Inflammatory macrophage treated with lipopolysaccharide for 1 hour (primary cell): ENCODE measurements around the gene SPINDOC.
"Not testable (repeated sequence)": the region's sequence is repeated elsewhere in the genome, so short reads cannot be mapped to it uniquely, and the experiment has no call there.

Experiments used
- DNase-seq, 2 donors: peaks; one replicate each; pipeline ENCODE4 v3.0.0-alpha.2; 2020 to 2022

SPINDOC gene

DNA sequence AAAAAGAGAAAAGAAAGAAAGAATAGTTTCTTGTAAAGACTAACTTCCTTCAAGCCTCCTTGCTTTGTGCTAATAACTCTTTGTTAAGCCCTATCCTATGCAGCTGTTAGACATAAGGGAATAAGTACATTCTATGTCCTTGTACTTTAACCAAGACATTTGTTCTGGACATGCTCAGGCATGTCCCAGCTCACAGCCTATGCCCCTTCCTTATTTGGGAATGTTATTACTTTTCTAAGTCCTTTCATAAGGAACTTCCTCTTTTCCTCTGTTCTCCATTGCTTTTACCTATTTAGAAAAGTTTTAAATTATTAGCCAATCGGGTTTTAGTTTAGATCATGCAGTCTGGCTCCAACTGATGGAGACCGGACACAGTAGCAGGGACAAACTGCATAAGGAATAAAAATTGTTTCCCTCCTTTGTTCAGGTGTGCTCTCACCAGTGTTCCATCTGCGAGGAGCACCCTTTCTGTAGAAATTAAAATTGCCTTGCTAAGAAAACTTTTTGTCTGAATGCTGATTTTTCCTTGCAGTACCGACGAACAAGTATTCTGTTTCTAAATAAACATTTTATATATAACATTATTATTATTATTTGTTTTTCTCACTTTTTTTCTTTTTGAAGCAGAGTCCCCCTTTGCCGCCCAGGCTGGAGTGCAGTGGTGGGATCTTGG, 21.6 kb upstream of the SPINDOC start:
- no peak for DNase-seq

DNA sequence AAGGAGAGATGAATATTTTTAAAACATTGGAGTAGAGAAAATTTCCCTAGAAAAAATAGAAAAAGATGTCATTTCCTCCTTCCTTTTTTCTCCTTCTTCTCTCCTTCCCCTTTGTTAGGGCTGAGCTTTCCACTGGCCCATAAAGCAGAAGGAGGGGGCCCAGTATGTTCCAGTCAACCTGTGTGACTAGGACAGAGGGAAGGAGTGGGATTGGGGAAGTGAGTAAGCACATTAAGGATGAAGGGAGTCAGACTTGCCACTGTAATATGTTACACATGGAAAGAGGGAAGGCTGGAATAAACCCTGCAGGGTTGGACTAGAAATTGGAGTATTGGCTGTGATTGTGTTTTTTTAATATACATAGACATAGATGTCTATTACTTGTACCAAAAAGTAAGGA, 20.1 kb upstream of the SPINDOC start:
- DNase-seq = peak; percentile 35 to 68

DNA sequence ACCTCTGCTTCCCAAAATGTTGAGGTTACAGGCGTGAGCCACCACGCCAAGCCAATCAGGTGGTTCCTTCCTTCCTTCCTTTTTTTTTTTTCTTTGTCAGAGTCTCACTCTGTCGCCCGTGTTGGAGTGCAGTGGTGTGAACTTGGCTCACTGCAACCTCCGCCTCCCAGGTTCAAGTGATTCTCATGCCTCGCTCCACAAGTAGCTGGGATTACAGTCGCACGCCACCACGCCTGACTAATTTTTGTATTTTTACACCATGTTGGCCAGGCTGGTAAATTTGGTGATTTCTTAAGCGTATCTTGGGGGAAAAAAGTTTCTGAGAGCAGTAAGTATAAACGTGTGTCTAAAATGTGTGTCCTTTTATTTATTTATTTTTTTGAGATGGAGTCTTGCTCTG, 18.2 kb upstream of the SPINDOC start:
- DNase-seq = no peak

DNA sequence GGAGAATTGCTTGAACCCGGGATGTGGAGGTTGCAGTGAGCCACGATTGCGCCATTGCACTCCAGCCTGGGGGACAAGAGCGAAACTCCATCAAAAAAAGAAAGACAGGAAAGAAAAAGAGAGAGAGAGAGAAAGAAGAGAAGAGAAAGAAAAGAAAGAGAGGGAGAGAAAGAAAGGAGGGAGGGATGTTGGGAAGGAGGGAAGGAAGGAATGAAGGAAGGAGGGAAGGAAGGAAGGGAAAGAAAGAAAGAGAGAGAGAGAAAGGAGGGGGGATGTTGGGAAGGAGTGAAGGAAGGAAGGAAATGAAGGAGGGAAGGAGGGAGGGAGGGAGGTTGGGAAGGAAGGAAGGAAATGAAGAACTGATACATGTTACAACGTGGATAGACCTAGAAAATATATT, 12.3 kb upstream of the SPINDOC start:
- no peak for DNase-seq

DNA sequence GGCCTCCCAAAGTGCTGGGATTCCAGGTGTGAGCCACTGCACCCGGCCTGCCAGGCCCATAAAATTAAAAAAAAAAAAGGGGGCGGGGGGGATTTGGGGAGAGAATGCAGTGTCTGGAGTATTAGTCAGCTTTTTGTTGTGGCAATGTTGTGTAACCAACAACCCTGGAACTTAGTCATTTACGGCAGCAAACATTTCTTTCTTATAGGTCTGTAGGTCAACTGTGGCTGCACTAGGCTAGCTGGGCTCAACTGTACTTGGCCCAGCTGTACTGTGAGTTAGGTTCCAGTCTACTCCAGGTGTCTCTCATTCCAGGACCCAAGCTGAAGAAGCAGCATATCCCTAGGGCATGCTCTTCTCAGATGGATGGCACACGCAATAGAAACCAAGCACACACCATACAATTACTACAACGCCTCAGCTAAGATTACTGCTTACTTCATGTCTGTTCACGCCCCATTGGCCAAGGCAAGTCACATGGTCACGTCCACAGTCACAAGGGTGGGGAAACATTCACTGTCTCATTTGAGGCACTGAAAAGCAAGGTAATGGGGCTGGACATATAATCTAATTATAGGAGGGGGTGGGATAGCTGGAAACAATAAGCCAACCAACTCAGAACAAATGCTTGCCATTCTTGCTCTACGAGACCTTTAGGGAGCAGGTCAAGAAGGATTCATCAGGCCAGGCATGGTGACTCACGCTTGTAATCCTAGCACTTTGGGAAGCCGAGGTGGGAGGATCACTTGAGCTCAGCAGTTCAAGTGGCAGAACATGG, 10.4 kb upstream of the SPINDOC start:
- no peak for DNase-seq

DNA sequence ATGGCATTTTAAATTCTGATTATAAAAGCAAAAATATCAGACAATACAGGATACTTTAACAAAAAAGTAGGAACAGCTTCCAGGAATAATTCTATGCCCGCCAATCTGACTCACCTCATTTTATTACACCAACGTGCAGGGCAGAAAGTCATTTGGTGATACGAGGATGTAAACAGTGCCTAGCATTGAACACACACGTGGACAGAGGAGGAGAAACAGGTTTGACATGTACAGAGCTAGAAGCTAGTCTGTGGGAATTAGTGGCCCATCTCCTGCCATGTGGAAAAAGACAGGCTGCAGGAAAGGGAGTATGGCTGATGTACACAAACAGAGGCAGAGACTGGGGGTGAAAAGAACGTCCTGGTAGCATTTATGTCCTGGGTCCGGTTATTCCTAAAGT, 9.0 kb upstream of the SPINDOC start:
- no peak for DNase-seq

DNA sequence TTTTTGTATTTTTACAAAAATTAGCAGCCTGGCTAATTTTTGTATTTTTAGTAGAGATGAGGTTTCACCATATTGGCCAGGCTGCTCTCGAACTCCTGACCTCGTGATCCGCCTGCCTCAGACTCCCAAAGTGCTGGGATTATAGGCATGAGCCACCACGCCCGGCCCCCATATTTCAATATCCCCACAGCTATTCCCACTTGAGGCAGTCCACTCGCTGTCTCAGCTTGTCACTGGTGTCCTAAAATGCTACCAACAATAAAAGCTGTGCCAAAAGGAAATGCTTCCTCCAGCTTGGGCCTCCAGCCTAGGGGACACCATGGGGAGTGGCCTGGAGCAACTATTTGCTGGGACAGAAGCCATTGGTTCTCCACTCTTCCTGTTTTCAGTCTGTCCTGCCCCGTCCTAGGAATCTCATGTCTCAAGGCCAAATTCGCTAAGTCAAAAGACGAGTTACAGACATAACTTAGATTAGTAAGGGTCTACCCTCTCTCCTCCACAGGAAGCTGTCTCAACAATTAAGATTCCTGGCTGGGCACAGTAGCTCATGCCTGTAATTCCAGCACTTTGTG, 7.3 kb upstream of the SPINDOC start:
- no peak for DNase-seq

DNA sequence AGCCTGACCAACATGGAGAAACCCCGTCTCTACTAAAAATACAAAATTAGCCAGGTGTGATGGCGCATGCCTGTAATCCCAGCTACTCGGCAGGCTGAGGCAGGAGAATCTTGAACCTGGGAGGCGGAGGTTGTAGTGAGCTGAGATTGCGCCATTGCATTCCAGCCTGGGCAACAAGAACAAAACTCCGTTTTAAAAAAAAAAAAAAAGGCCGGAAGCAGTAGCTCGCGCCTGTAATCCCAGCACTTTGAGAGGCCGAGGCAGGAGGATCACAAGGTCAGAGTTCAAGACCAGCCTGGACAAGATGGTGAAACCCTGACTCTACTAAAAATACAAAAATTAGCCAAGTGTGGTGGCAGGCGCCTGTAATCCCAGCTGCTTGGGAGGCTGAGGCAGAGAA, 2.9 kb upstream of the SPINDOC start:
- DNase-seq = not testable (repeated sequence)

DNA sequence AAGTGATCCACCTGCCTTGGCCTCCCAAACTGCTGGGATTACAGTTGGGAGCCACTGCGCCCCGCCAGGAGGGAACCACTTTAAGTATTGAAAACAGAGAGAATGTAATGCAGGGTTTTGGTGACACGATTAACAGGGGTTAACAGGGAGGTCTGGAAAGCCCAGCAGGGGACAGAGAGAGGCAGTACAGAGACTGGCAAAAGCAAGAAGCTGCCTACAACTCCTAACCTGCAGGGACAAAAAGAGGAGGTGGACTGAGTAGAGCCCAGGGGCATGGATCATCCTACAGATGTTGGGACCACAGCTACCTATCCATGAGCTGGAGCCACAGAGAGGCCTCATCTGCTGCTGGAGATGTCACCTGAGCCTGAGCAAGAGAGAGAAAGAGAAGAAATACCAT, 1.7 kb upstream of the SPINDOC start:
- no peak for DNase-seq

DNA sequence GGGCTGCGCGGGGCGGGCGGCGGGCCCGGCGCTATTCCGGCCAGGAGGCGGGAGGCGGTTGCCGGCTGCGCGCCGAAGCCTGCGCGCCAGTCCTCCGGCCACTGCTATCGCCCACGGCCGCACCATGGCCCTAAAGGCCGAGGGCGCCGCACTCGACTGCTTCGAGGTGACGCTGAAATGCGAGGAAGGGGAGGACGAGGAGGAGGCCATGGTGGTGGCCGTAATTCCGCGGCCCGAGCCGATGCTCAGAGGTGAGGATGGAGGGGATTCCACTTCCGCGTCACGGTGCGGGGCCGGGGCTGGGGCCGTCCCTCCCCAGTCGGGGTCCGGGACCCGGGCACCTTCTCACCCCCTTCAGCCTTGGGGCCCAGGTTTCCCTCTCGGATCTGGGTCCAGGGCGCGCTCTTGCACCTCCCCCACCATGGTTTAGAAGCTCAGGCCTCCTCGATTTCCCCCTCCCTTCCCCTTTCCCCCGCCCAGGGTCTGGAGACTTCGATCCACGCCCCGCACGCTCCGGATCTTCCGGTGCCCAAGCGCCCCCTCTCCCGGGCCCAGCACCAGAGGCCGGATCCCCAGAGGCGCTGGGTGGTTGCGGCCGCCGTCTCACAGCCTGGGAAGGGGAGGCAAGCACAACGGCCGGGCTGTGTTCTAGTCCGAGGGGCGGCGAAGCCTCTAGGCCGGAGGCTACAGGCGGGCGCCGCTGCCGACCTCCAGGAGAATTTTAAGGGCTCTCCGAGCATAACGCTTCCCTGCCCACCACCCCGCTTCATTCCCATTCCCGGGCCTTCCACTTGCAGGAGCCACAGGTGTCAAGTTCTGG, 517 bp downstream of the SPINDOC start:
- peak in 1 of 2 donors; percentile 21 for DNase-seq

DNA sequence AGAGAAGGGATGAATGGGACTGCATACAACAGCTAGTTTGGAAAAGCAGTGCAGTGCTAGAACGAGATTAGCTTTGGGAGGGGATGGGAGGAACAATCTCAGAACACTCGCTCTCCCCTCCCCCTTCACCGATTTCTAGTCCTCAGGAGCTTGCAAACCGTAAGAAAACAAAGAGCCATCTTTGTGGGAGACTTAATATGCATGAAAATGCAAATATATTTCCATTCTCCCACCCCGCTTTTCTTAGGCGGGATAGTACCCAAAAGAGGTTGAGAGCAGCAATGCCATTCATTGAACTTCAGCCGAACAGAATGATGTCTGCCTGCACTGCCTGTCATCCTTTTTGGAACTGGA, 1.1 kb downstream of the SPINDOC start:
- no peak for DNase-seq

DNA sequence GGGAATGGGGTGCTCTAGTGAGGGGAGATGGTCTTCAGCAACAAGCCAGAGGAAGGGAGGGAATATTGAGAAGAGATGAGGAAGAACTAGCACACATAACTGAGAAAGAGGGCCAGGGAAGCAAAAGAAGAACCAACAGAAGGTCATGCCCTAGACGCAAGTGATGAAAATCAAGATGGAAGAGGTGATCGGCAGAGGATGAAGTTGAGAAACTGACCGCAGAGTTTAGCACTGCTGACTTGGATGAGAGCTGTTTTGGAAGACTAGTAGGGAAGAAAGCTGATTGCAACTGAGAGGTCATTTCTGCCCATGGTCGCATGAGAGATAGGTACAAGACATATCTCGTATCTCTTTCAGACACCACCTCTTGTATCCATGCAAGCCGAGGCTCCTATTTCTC, 2.9 kb downstream of the SPINDOC start:
- peak in 1 of 2 donors; percentile 48 for DNase-seq

DNA sequence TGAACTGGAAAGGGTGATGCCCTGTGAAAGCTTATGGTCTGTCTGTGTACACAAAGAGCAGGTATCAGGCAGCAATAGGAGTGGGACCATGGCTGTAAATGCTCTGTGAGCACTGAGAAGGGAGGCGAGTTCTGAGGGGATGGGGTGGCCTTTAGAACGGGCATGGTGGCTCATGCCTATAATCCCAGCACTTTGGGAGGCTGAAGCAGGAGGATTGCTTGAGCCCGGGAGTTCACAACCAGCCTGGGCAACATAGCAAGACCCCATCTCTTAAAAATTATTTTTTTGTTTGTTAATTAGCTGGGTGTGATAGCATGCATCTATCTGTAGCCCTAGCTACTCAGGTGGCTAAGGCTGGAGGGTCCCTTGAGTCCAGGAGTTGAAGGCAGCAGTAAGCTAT, 3.5 kb downstream of the SPINDOC start:
- DNase-seq = no peak

DNA sequence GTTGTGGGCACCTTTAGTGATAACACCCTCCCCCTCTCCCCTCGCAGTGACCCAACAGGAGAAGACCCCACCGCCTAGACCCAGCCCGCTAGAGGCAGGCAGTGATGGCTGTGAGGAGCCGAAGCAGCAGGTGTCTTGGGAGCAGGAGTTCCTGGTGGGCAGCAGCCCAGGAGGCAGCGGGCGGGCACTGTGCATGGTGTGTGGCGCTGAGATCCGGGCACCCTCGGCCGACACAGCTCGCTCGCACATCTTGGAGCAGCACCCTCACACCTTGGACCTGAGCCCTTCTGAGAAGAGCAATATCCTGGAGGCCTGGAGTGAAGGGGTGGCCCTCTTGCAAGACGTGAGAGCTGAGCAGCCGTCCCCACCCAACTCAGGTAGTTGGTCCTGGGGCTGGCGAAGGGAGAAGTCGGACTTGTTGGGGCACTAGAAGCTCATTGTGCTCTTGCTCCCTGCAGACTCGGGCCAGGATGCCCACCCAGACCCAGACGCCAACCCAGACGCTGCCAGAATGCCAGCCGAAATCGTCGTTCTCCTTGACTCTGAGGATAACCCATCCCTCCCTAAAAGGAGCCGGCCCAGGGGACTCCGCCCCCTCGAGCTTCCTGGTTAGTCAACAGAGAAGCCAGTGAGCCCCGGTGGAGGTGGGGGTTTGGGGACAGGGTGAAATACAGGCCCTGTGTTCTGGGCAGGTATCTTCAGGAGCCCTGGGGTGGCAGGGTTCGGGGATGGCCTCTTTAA, 4.7 kb downstream of the SPINDOC start:
- DNase-seq = no peak

DNA sequence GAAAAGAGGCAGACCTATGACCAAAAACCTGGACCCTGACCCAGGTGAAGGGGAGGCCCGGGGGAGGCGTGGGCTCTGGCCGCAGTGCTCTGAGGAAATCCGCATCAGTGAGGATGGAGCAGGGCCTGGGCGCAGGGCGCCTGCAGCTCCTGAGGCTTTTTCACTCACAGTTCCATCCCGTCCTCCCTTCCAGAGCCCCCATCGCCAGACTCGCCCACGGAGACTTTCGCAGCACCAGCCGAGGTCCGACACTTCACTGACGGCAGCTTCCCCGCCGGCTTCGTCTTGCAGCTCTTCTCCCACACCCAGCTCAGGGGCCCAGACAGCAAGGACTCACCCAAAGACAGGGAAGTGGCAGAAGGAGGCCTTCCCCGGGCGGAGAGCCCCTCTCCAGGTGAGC, 5.4 kb downstream of the SPINDOC start:
- DNase-seq = no peak

DNA sequence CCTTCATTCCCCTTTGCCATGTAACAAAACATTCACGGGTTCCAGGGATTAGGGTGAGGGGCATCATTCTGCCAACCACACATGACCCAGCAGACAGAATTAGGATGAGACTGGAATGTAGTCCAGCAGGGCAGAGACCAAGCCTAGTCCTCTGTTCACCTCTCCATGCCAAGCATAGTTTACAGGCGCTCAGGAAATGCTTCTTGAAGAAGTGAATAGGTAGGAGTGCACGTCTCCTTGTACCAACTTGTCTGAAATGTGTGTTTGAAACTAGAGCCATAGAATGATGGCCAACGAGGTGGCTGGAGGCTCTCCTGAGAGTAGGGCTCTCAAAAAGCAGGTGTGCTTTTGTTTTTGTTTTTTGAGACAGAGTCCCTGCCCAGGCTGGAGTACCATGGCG, 8.2 kb downstream of the SPINDOC start:
- no peak for DNase-seq

DNA sequence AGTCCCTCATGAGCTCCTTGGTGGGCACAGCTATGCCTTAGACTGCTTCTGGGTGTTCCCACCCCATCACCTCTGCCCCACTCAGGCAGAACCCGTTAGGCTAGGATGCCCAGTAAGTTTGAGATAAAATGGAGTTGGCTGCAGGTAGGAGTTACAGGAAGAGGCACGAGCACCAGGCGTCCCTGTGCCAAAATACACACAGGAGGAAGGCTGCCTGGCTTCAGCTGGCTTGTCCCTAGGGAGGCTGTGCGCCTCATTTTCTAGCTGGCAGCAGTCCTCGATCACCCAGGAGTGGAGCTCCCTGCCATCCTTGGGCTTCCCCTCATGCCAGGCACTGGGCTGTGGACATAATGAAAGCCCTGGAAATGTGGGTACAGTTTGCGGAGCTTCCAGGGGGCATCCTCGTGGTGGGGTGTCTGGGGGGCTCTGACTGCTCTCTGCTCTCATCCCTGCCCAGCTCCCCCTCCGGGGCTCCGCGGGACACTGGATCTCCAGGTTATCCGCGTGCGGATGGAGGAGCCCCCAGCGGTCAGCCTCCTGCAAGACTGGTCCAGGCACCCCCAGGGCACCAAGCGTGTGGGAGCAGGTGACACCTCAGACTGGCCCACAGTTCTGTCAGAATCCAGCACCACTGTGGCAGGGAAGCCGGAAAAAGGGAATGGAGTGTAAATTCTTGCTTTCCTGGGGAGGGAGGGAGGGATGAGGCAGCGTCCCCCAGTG, 13.4 kb downstream of the SPINDOC start:
- no peak for DNase-seq

DNA sequence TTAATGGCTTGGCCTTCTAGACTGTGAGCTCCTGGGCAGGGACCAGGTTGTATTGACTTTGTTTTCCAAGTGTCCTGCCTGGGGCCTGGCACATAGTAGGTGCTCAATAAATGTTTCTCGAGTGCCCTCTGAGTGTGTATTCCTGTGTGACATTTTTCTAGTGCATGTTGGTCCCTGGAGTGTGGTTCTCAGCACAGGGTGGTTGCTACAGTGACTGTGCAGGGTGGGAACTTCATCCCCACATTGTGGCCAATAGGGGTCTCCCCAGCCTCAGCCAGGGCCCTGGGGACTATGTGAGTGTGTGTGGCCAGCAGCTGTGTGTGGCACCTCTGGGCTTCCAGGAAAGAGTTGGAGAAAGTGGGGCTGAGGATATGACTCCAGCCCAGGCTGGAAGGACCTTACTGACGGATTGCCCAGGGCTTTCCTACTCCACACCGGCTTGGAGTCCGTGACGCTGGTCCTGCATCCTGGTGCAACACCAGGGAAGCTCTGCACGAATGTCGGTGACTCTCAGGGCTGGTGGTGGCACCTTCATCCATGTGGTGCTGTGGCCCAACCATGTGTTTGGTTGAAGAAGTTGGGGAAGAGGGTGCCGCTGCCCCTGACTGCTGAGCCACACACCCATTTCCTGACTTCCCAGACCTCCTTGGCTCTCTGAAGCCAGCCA, 16.7 kb downstream of the SPINDOC start:
- DNase-seq = no peak

DNA sequence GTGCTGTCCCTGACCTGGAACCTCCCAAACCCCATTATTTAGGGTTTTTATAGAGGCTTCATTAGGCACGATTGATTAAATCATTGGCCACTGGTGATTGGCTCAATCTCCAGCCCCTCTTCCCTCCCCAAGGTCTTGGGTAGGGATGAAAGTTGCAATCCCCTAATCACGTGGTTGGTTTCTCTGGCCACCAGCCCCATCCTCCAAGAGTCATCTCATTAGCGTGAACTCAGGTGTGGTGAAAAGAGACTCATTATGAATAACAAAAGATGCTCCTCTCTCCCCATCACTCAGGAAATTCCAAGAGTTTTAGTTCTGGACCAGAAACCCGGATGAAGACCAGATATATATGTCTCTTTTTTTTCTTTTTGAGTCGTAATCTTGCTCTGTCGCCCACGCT, 18.1 kb downstream of the SPINDOC start:
- DNase-seq = no peak

DNA sequence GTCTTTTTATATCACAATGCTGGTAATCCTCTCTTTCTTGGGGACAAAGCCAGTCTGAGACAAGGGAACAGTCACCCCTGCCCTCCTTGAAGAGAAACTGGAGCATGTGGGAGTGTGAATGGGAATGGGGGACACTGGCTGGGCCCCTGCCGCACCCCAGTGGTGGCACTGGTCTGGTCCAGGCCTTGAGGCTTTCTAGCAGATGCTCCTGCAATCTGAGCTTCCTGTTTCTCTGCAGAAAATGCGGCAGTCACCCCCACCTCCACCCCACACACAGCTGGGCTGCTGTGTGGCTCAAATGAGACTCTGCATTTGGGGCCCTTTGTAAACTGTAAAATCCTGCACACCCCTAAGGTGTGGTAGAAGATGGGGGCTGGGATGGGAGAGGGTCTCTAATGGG, 19.1 kb downstream of the SPINDOC start:
- peak in 1 of 2 donors; percentile 42 for DNase-seq

DNA sequence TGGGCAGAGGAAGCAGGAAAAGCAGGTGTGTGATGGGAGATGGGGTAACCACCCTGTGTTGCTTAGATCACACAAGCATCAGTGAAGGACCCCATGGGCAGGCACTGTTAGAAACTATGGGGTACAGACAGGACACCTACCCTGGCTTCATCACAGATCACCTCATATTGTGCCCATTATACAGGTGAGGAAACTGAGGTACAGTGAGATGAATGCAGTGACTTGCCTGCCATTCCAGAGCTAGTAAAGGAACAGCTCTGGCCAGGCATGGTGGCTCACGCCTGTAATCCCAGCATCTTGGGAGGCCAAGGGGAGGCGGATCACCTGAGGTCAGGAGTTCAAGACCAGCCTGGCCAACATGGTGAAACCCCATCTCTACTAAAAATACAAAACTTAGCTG, 19.8 kb downstream of the SPINDOC start:
- DNase-seq = no peak
